ENCODE results near the gene SLC26A9. TPM values are rescaled to one million over a fixed set of nuclear protein-coding genes. Genes with fewer than 3 reads are reported as not detected.
A peak's percentile ranks its signal among the peaks of the same experiment; 100 is the strongest.

Gene SLC26A9
- total RNA-seq, 1 experiment from 2014 or later: 1.0 TPM

- no TSS peak for BruUV-seq (replicated peaks)
- Histone ChIP-seq H3K9me3 (ENCODE audit: insufficient read depth, low read depth) (no peaks in the 10 kb centered on the region), H3K27me3 (ENCODE audit: insufficient read depth, low read depth) (no peaks in the 10 kb centered on the region), H3K36me3 (ENCODE audit: low read depth) (no peaks in the 10 kb centered on the region), H3K79me2 (ENCODE audit: low read depth) (no peaks in the 10 kb centered on the region), H3K27ac (no peak overlapping the region), H2AFZ (no peak overlapping the region), H3K9me2 (ENCODE audit: insufficient read depth) (no peaks in the 10 kb centered on the region), H4K20me1 (ENCODE audit: insufficient read depth) (no peaks in the 10 kb centered on the region), H3F3A (ENCODE audit: insufficient read depth, low read depth) (peaks cover 50% of the 10 kb centered on the region), H3K4me3 (no peak overlapping the region), H3K4me1 (replicated peaks; ENCODE audit: insufficient read depth) (peaks cover 77% of the 10 kb centered on the region), H3K4me2 (0 out of 2 replicates have a peak overlapping the region, but pooled peaks have one; percentile 73)
- intact Hi-C loops (cut with micrococcal nuclease; ENCODE audit: unreplicated experiment): no loop called here
- TF ChIP-seq CTCF (conservative IDR thresholded peaks at IDR 0.05): no peak
- no peak for TF ChIP-seq EZH2 (IDR thresholded peaks at IDR 0.05; ENCODE audit: low read depth)
- no peak for DNase-seq
- CTCF ChIA-PET: no interaction called here
- POLR2A ChIA-PET (ENCODE audit: unreplicated experiment): no interaction called here
These were observed 22.0 kb upstream of the SLC26A9 start for GRCh38 chr1:205965036-205965884.

GRCh38 chr1:205963352-205964155 lies 20.3 kb upstream of the SLC26A9 start:
- peaks cover 78% of the 10 kb centered on the region for H3K4me1 ChIP-seq (replicated peaks; ENCODE audit: insufficient read depth)
- no peaks in the 10 kb centered on the region for H3K9me2 ChIP-seq (ENCODE audit: insufficient read depth)
- H3K4me2 ChIP-seq: peak overlapping the region; percentile 73
- peak in 1 of 2 experiments; percentile 92 for DNase-seq
- POLR2A ChIA-PET (ENCODE audit: unreplicated experiment): no interaction called here
- H4K20me1 ChIP-seq (ENCODE audit: insufficient read depth): no peaks in the 10 kb centered on the region
- no TSS peak for BruUV-seq (replicated peaks)
- H2AFZ ChIP-seq: no peak overlapping the region
- CTCF ChIA-PET: interaction anchor here (2.0 kb wide), 1 partner anchor 14 kb away, joined by 6 read pairs; no protein-coding TSS in a partner anchor
- H3K4me3 ChIP-seq: peak overlapping the region; percentile 20; the same call in 1 of the 2 replicates
- H3K36me3 ChIP-seq (ENCODE audit: low read depth): no peaks in the 10 kb centered on the region
- no peak for TF ChIP-seq EZH2 (IDR thresholded peaks at IDR 0.05; ENCODE audit: low read depth)
- TF ChIP-seq CTCF (conservative IDR thresholded peaks at IDR 0.05): no peak
- H3K27me3 ChIP-seq (ENCODE audit: insufficient read depth, low read depth): no peaks in the 10 kb centered on the region
- intact Hi-C loops (cut with micrococcal nuclease; ENCODE audit: unreplicated experiment): loop anchor here (2.0 kb wide), 1 partner anchor 17 kb away; no protein-coding TSS in a partner anchor
- H3K9me3 ChIP-seq (ENCODE audit: insufficient read depth, low read depth): no peaks in the 10 kb centered on the region
- H3K79me2 ChIP-seq (ENCODE audit: low read depth): no peaks in the 10 kb centered on the region
- peak overlapping the region; percentile 97 for H3K27ac ChIP-seq
- peaks cover 46% of the 10 kb centered on the region for H3F3A ChIP-seq (ENCODE audit: insufficient read depth, low read depth)

GRCh38 chr1:205962821-205963221 lies 19.6 kb upstream of the SLC26A9 start:
- H3K27me3 ChIP-seq (ENCODE audit: insufficient read depth, low read depth): no peaks in the 10 kb centered on the region
- peak overlapping the region; percentile 97 for H3K27ac ChIP-seq
- no peaks in the 10 kb centered on the region for H4K20me1 ChIP-seq (ENCODE audit: insufficient read depth)
- intact Hi-C loops (cut with micrococcal nuclease; ENCODE audit: unreplicated experiment): loop anchor here (1.0 to 2.0 kb wide), 2 partner anchors 16 to 29 kb away; no protein-coding TSS in a partner anchor
- H3K36me3 ChIP-seq (ENCODE audit: low read depth): no peaks in the 10 kb centered on the region
- H3K9me3 ChIP-seq (ENCODE audit: insufficient read depth, low read depth): no peaks in the 10 kb centered on the region
- POLR2A ChIA-PET (ENCODE audit: unreplicated experiment): no interaction called here
- peaks cover 73% of the 10 kb centered on the region for H3K4me1 ChIP-seq (replicated peaks; ENCODE audit: insufficient read depth)
- peak overlapping the region; percentile 73 for H3K4me2 ChIP-seq
- no peaks in the 10 kb centered on the region for H3K79me2 ChIP-seq (ENCODE audit: low read depth)
- H3K4me3 ChIP-seq: peak overlapping the region; percentile 20; the same call in 1 of the 2 replicates
- H3K9me2 ChIP-seq (ENCODE audit: insufficient read depth): no peaks in the 10 kb centered on the region
- TF ChIP-seq EZH2 (IDR thresholded peaks at IDR 0.05; ENCODE audit: low read depth) (no peak), CTCF (conservative IDR thresholded peaks at IDR 0.05) (no peak)
- no peak overlapping the region for H2AFZ ChIP-seq
- BruUV-seq (replicated peaks): TSS peak; percentile 60
- CTCF ChIA-PET: interaction anchor here (2.0 kb wide), 1 partner anchor 14 kb away, joined by 6 read pairs; no protein-coding TSS in a partner anchor
- DNase-seq: no peak
- H3F3A ChIP-seq (ENCODE audit: insufficient read depth, low read depth): peaks cover 40% of the 10 kb centered on the region
